ENCODE measurements around the gene PCDHGB7.
A peak's percentile ranks its signal among the peaks of the same experiment; 100 is the strongest.
"Not testable (repeated sequence)": the region's sequence is repeated elsewhere in the genome, so short reads cannot be mapped to it uniquely, and the experiment has no call there.

The PCDHGB7 gene

DNA sequence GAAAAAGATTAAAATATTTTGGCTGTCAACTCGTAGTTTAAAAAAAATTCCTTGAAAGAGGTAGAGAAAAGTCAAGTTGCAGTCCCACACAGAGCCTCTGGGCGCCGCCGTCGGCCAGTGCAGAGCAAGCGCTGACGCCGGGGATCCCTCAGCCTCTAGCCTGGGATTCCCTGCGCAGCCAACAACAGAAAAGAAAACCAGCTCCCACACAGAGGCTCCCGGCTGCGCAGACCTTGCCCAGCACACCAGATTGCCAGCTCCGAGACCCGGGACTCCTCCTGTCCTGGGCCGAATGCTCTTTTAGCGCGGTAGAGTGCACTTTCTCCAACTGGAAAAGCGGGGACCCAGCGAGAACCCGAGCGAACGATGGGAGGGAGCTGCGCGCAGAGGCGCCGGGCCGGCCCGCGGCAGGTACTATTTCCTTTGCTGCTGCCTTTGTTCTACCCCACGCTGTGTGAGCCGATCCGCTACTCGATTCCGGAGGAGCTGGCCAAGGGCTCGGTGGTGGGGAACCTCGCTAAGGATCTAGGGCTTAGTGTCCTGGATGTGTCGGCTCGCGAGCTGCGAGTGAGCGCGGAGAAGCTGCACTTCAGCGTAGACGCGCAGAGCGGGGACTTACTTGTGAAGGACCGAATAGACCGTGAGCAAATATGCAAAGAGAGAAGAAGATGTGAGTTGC lies at the start of gene PCDHGB7:
Gene PCDHGB7 (plus strand): TSS at position 184 of the 679 bp plus-strand sequence. CDS start 183 bp downstream, at position 367.
- peak; percentile 30 for FAIRE-seq
- peak; percentile 39 for DNase-seq (ENCODE audit: low spot score)

DNA sequence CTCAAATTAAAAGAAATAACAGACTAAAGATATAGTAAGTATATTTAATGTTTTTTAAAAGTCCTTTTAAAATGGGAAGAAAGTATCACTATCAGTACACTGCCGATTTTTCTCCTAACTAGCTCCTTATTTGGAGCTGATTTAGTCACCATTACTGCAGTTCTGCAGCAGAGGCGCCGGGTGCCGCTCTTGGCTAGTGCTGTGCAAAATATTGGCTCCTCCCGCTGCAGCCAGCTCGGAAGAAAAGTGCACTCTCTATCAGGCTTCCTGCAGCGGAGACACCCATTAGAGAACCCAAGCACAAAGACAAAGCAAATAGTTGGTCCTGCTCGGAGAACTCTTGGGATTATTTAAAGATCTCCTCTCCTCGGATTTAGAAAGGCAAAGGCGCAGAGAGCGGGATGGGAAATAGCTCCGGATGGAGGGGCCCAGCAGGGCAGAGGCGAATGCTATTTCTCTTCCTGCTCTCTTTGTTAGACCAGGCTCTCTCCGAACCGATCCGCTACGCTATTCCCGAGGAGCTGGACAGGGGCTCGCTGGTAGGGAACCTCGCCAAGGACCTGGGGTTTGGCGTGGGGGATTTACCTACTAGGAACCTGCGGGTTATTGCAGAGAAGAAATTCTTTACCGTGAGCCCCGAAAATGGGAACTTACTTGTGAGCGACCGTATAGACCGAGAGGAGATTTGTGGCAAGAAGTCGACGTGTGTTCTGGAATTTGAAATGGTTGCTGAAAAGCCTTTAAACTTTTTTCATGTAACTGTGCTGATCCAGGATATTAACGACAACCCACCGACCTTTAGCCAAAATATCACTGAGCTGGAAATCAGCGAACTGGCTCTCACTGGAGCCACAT lies 47.3 kb upstream of the PCDHGB7 start, which contains the start of gene PCDHGB3:
Gene PCDHGB3 (plus strand): TSS at position 249 of the 855 bp plus-strand sequence. CDS start 153 bp downstream, at position 402.
- DNase-seq (ENCODE audit: low spot score): no peak
- FAIRE-seq: no peak

DNA sequence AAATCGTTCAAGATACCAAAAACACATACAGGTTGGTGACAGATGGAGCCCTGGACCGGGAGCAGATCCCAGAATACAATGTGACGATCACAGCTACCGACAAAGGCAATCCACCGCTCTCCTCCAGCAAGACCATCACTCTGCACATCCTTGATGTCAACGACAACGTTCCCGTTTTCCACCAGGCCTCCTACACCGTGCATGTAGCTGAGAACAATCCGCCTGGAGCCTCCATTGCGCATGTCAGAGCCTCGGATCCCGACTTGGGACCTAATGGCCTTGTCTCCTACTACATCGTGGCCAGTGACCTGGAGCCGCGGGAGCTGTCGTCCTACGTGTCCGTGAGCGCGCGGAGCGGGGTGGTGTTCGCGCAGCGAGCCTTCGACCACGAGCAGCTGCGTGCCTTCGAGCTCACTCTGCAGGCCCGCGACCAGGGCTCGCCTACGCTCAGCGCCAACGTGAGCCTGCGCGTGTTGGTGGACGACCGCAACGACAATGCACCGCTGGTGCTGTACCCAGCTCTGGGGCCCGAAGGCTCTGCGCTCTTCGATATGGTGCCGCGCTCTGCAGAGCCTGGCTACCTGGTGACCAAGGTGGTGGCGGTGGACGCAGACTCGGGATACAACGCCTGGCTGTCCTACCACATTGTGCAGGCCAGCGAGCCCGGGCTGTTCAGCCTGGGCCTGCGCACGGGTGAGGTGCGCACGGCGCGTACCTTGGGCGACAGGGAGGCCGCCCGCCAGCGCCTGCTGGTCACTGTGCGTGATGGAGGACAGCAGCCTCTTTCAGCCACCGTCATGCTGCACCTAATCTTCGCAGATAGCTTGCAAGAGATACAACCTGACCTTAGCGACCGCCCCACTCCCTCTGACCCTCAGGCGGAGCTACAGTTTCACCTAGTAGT lies 45.7 kb upstream of the PCDHGB7 start:
- no peak for FAIRE-seq
- no peak for DNase-seq (ENCODE audit: low spot score)

DNA sequence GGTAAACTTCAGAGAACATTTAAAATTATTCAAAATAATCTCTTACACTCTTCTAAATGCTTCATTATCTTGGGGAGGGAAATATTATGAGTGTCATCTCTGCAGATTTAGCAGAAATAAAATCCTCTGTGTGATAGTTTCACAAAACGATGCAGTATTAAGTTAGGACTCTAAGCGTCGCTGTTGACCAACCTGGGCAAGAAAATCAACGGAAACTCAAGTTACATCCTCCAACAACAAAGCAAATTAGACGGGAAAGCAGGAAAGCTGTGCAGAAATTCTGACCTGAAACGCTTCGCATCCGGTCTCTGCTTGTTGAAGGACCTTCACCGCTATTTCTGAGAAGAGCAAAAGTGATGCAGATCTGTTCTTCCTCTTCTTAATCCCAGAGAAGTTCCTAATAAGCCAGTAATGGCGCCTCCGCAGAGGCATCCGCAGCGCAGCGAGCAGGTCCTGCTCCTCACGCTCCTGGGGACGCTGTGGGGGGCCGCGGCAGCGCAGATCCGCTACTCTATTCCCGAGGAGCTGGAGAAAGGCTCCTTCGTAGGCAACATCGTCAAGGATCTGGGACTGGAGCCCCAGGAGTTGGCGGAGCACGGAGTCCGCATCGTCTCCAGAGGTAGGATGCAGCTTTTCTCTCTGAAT lies 43.7 kb upstream of the PCDHGB7 start, which contains the start of gene PCDHGA6:
Gene PCDHGA6 (plus strand): TSS at position 219 of the 645 bp plus-strand sequence. CDS start 193 bp downstream, at position 412.
- FAIRE-seq (no peak), DNase-seq (ENCODE audit: low spot score) (no peak)

DNA sequence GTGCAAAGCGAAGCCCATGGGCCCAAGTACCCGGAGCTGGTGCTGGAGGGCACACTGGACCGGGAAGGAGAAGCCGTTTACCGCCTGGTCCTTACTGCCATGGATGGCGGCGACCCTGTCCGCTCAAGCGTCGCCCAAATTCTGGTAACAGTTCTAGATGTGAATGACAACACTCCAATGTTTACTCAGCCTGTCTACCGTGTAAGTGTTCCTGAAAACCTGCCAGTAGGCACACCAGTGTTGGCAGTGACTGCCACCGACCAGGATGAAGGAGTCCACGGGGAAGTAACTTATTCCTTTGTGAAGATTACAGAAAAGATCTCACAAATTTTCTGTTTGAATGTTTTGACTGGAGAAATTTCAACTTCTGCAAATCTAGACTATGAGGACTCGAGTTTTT lies 42.9 kb upstream of the PCDHGB7 start:
- DNase-seq (ENCODE audit: low spot score) (no peak), FAIRE-seq (no peak)

DNA sequence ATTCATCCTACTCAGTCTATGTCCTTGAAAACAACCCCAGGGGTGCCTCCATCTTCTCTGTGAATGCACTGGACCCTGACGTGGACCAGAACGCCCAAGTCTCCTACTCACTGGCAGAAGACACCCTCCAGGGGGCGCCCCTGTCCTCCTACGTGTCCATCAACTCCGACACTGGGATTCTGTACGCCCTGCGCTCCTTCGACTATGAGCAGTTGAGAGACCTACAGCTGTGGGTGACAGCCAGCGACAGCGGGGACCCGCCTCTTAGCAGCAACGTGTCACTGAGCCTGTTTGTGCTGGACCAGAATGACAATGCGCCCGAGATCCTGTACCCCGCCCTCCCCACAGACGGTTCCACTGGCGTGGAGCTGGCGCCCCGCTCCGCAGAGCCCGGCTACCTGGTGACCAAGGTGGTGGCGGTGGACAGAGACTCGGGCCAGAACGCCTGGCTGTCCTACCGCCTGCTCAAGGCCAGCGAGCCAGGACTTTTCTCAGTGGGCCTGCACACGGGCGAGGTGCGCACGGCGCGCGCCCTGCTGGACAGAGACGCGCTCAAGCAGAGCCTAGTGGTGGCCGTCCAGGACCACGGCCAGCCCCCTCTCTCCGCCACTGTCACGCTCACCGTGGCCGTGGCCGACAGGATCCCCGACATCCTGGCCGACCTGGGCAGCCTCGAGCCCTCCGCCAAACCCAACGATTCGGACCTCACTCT lies 41.9 kb upstream of the PCDHGB7 start:
- not testable (repeated sequence) for FAIRE-seq; DNase-seq (ENCODE audit: low spot score)

DNA sequence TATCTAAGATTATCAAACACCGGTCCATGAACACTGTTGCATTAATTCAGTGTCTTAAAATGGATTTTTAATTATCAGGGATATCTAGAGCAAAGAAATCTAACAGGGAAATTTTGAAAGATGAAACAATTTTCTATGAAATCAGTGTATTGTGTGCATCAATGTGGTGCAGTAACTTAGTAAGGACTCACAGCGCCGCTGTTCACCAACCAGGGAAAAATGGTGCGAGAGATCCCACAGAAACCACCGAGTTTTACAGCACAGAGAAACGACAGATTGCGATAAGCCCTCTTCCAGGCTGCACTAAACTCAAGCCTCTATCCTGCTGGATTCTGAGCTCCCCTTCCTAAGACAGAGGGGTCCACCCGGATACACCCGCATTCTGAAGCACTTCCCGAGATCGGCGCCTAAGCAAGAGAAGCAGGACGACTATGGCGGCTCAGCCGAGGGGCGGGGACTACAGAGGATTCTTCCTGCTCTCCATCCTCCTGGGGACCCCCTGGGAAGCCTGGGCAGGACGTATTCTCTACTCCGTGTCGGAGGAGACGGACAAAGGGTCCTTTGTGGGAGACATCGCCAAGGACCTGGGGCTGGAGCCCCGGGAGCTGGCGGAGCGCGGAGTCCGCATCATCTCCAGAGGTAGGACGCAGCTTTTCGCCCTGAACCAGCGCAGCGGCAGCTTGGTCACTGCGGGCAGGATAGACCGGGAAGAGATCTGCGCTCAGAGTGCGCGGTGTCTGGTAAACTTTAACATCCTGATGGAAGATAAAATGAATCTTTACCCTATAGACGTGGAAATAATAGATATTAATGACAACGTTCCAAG lies 34.8 kb upstream of the PCDHGB7 start, which contains the start of gene PCDHGA7:
Gene PCDHGA7 (plus strand): TSS at position 274 of the 826 bp plus-strand sequence. CDS start 158 bp downstream, at position 432.
- FAIRE-seq (no peak), DNase-seq (ENCODE audit: low spot score) (no peak)

DNA sequence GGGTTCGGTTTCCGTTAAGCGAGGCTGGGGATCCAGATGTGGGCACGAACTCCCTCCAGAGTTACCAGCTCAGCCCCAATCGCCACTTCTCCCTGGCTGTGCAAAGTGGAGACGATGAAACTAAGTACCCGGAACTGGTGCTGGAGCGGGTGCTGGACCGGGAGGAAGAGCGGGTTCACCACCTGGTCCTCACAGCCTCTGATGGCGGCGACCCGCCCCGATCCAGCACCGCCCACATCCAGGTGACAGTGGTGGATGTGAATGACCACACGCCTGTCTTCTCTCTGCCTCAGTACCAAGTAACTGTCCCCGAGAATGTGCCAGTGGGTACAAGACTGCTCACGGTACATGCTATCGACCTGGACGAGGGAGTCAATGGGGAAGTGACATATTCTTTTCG lies 34.1 kb upstream of the PCDHGB7 start:
- FAIRE-seq (no peak), DNase-seq (ENCODE audit: low spot score) (no peak)

DNA sequence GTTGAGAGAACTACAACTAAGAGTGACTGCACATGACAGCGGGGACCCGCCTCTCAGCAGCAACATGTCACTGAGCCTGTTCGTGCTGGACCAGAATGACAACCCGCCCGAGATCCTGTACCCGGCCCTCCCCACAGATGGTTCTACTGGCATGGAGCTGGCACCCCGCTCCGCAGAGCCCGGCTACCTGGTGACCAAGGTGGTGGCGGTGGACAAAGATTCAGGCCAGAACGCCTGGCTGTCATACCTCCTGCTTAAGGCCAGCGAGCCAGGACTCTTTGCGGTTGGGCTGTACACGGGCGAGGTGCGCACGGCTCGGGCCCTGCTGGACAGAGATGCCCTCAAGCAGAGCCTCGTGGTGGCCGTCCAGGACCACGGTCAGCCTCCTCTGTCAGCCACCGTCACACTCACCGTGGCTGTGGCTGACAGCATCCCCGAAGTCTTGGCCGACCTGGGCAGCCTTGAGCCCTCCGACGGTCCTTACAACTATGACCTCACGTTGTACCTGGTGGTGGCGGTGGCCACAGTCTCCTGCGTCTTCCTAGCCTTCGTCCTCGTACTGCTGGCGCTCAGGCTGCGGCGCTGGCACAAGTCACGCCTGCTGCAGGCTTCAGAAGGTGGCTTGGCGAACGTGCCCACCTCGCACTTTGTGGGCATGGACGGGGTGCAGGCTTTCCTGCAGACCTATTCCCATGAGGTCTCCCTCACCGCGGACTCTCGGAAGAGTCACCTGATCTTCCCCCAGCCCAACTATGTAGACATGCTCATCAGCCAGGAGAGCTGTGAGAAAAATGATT lies 32.8 kb upstream of the PCDHGB7 start:
- no peak for DNase-seq (ENCODE audit: low spot score)
- FAIRE-seq: no peak

DNA sequence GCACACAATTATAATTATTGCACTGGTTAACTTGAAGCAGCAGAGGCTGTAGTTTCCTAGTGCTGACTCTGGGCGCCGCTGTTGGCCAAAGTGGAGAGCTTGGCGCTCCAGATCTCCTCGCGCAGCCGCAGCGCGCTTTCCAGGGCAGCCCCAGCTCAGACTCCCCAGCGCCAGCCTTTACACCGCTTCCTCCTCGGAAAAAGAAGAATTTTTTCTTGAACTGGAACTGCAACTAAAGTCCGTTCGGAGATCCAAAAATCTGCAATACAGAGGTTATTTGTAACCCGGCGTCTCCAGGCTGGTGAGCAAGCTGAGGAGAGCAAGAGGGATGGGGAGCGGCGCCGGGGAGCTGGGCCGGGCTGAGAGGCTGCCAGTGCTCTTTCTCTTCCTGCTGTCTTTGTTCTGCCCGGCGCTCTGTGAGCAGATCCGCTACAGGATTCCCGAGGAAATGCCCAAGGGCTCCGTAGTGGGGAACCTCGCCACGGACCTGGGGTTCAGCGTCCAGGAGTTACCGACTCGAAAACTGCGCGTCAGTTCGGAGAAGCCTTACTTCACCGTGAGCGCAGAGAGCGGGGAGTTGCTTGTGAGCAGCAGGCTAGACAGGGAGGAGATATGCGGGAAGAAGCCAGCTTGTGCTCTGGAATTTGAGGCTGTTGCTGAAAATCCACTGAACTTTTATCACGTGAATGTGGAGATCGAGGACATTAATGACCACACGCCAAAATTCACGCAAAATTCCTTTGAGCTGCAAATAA lies 29.7 kb upstream of the PCDHGB7 start, which contains the start of gene PCDHGB4:
Gene PCDHGB4 (plus strand): TSS at position 142 of the 755 bp plus-strand sequence. CDS start 187 bp downstream, at position 329.
- FAIRE-seq; DNase-seq (ENCODE audit: low spot score): not testable (repeated sequence)

DNA sequence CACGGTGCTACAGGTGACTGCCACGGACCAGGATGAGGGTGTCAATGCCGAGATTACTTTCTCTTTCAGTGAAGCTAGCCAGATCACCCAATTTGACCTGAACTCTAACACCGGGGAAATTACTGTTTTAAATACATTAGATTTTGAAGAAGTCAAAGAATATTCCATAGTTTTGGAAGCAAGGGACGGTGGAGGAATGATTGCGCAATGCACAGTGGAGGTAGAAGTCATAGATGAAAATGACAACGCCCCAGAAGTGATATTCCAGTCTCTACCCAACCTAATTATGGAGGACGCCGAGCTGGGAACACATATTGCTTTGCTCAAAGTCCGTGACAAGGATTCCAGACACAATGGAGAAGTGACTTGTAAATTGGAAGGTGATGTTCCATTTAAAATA lies 28.8 kb upstream of the PCDHGB7 start:
- DNase-seq (ENCODE audit: low spot score) (no peak), FAIRE-seq (no peak)

DNA sequence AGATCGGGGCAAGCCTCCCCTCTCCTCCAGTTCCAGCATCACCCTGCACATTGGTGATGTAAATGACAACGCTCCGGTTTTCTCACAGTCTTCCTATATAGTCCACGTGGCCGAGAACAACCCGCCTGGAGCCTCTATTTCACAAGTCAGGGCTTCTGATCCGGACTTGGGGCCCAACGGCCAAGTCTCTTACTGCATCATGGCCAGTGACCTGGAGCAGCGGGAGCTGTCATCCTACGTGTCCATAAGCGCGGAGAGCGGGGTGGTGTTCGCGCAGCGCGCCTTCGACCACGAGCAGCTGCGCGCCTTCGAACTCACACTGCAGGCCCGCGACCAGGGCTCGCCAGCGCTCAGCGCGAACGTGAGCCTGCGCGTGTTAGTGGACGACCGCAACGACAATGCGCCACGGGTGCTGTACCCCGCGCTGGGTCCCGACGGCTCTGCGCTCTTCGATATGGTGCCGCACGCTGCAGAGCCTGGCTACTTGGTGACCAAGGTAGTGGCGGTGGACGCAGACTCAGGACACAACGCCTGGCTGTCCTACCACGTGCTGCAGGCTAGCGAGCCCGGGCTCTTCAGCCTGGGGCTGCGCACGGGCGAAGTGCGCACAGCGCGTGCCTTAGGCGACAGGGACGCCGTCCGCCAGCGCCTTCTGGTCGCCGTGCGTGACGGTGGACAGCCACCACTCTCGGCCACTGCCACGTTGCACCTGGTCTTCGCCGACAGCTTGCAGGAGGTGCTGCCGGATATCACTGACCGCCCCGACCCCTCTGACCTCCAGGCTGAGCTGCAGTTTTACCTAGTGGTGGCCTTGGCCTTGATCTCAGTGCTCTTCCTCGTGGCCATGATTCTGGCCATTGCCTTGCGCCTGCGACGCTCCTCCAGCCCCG lies 28.1 kb upstream of the PCDHGB7 start:
- FAIRE-seq (no peak), DNase-seq (ENCODE audit: low spot score) (no peak)

DNA sequence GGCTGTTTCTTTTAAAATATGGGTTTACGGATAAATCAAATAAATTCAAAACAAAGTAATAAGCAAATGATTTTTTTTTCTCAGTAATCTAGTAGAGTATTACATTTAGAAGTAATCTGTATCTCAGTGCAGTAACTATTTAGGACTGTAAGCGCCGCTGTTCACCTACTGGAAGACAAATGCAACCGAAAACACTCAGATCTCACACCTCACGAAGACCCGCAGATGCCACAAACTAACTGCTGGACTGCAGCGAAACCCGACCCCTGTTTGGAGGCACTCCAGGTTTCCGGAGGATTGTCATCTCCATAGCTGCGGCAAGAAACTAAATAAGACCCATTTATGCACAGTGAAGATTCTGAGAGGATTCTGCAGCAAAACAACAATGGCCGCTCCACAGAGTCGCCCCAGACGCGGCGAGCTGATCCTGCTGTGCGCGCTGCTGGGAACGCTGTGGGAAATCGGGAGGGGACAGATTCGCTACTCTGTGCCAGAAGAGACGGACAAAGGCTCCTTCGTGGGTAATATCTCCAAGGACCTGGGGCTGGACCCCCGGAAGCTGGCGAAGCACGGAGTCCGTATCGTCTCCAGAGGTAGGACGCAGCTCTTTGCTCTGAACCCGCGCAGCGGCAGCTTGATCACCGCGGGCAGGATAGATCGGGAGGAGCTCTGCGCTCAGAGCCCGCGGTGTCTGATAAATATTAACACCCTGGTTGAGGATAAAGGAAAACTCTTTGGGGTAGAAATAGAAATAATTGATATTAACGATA lies 24.9 kb upstream of the PCDHGB7 start, which contains the start of gene PCDHGA8:
Gene PCDHGA8 (plus strand): TSS at position 205 of the 770 bp plus-strand sequence. CDS start 181 bp downstream, at position 386.
- FAIRE-seq (no peak), DNase-seq (ENCODE audit: low spot score) (no peak)

DNA sequence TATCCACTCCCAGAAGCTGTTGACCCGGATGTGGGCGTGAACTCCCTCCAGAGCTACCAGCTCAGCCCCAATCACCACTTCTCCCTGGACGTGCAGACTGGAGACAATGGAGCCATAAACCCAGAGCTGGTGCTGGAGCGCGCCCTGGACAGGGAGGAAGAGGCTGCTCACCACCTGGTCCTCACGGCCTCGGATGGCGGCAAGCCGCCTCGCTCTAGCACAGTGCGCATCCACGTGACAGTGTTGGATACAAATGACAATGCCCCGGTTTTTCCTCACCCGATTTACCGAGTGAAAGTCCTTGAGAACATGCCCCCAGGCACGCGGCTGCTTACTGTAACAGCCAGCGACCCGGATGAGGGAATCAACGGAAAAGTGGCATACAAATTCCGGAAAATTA lies 24.2 kb upstream of the PCDHGB7 start:
- no peak for FAIRE-seq
- DNase-seq (ENCODE audit: low spot score): no peak

DNA sequence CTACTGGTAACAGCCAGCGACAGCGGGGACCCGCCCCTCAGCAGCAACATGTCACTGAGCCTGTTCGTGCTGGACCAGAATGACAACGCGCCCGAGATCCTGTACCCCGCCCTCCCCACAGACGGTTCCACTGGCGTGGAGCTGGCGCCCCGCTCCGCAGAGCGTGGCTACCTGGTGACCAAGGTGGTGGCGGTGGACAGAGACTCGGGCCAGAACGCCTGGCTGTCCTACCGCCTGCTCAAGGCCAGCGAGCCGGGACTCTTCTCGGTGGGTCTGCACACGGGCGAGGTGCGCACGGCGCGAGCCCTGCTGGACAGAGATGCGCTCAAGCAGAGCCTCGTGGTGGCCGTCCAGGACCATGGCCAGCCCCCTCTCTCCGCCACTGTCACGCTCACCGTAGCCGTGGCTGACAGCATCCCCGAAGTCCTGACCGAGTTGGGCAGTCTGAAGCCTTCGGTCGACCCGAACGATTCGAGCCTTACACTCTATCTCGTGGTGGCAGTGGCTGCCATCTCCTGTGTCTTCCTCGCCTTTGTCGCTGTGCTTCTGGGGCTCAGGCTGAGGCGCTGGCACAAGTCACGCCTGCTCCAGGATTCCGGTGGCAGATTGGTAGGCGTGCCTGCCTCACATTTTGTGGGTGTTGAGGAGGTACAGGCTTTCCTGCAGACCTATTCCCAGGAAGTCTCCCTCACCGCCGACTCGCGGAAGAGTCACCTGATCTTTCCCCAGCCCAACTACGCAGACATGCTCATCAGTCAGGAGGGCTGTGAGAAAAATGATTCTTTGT lies 22.9 kb upstream of the PCDHGB7 start:
- FAIRE-seq; DNase-seq (ENCODE audit: low spot score): not testable (repeated sequence)
